Stimulated activated CD8-positive, alpha-beta memory T cell treated with anti-CD3 and anti-CD28 coated beads, Interleukin-15, amount 100 ng/mL, for 1 hour (primary cell): ENCODE data around the gene CRK.
A peak's percentile ranks its signal among the peaks of the same experiment; 100 is the strongest.

Experiments used
- DNase-seq: peaks from one replicate; pipeline ENCODE4 v3.0.0-alpha.2; 2020; ENCODE audit warnings: low read depth

The CRK gene

GRCh38 chr17:1486802-1487695, 31.0 kb upstream of the CRK start:
- peak; percentile 61 for DNase-seq

DNA sequence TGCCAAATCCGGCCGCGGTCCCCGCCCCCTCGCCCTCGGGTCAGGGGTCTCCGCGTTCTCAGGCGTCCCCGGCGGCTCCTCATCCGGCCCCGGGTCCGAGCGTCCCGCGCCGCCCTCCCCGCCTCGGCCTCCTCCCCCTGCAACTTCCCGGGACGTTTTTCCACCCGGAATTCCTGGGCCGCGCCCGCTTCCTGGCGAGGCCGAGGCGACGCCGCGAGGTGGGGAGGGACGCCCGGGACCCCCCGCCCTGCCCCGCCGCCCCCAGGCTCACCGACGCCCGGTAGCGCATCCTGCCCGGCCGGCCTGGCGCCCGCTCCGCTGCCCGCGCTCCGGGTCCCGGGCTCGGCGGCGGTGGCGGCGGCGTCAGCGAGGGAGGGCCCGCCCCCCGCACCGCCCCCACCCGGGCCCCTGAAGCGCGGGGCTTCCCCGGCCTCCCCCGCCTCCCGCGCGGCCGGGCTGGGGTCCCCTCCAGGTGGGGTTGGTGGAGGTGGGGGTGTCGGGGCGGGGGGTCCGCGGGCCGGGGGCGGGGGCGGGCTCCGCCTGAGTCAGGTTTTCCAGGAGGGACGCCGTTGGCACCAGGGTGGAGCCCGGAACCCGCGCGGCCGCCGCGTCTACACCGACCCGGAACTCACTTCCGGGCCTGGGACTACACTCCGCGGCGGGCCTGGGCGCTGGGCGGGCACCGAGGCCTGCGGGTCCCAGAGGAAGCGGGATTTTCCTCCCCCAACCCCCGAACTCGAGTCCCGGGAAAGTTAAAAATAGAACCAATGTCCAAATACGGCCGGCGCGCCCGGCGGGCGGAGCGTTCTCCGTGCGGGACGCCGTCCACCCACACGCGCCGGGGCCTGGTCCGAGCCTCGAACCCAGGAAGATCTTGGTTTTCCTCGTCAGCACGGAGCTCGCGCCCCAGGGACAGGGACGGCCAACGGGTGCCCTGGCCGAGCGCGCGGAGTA, 29.7 kb upstream of the CRK start:
- no peak for DNase-seq

GRCh38 chr17:1484676-1485422, 28.8 kb upstream of the CRK start:
- no peak for DNase-seq

DNA sequence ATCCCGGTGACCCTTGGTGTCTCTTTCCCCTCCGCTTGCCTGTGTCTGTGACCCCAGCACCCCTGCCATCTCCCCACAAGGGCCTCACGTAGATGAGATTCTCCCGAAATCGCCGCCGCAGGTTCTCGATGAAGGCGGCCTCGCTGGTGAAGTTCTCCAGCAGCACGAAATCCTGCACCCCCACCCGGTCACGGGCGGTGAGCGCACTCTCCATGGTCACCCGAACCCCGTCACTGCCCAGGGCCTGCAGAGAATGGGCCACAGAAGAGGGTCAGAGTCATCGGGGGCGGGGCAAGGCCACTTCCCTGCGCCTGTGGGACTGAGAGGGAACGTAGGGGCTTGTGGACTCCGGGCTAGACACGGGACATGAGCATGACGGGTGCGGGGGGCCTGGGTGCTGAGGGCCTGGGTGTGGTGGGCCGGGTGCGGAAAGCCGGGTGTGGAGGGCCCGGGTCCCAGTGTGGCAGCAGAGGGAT, 28.1 kb upstream of the CRK start:
- DNase-seq, result no peak

- DNase-seq, result no peak
Observed at GRCh38 chr17:1482680-1483079, 26.6 kb upstream of the CRK start.

DNA sequence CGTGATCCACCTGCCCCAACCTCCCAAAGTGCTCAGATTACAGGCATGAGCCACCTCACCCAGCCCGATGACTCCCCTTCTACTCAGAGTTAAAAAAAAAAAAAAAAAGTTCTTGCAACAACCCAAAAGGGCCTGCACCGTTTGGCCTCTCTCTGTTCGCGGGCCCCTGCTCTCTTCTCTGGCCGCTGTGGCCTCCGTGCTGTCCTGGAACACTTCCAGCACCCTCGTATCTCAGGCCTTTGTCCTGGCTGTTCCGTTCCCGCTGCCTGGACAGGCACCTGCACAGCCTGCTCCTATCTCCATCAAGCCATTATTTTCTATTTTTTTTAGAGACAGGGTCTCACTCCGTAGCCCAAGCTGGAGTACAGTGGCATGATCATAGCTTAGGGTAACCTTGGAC, 25.7 kb upstream of the CRK start:
- DNase-seq, result no peak

DNA sequence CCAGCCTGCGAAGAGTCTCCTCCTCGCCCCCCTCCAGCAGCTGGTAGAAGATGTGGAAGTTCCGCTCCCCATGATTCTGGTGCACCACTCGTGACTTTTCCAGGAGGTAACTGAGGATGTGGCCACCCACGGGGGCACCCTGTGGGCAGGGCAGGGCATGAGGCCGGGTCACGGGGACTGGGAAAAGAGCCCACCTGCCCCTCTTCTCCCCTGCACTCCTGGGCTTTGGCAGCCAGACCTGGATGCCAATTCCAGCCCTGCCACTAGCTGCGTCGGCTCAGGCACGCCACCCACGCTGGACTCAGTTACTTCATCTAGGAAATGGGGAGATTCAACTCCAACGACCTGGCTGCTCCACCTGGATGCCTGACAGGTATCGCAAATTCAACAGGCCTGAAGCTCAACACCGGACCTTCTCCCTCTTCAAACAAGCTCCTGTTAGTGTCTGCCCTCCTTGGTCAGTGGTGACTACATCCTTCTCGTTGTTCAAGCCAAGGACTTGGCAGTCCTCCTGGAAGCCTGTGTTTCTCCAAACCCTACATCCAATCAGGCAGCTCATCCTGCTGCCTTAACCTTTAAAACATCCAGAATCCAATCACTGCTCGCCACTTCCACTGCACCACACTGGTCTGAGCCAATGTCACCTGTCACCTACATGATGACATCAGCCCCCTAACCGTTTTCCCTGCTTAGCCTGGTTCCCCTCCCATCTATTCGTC, 24.9 kb upstream of the CRK start:
- DNase-seq, result no peak

- no peak for DNase-seq
Observed at GRCh38 chr17:1478418-1478817, 22.4 kb upstream of the CRK start.

GRCh38 chr17:1475321-1475854, 19.4 kb upstream of the CRK start:
- no peak for DNase-seq

DNA sequence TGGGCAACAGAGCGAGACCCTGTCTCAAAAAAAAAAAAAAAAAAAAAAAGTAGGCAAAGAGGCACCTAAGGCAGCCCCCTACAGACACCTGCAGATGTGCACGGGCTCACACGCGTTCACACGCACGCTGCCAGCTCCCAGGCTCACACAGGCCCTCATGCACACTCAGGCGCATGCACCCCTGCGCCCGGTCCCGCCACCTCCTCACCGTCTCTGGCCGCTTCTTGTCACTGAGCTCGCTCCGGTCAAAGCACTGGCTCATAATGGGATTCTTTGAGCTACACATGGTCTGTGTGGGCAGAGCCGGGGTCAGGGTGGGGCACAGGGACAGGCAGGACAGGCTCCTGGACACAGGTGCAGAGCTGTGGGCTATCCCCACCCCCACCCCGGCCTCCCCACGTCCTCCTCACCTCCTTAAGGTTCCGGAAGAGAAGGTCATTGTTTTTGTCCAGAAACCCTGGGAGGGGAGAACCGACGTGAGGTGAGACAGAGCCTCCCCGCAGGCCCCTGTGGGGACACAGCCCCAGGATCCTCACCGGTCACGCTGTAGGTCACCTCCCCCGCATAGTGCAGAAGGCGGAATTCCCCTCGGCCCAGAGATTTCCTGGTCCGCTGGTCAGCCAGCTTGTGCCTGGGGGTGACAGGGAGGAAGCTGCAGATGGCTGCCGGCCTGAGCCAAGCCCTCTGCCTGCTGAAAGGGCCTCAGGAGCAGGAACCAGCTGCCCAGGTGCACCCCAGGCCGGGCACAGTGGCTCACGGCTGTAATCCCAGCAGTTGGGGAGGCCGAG, 18.6 kb upstream of the CRK start:
- no peak for DNase-seq

- DNase-seq, result no peak
Observed at GRCh38 chr17:1473841-1474240, 17.8 kb upstream of the CRK start.

DNA sequence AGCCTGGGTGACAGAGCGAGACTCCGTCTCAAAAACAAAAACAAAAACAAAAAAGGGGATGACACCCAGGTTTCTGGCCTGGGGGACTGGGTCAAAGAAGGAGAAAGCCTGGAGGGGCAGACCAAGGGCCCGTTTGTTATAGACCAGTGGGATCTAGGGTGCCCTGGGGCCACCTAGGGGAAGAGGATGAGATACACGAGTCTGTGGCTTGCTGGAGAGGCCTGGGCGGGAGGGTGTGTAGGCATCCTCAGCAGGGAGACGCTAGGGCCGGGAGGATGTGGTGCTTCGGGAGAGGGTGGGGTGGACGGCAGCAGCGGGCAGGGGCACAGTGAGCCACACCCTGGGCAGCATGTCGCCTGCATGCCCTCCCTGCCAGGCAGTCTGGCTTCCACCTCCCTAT, 17.1 kb upstream of the CRK start:
- DNase-seq, result no peak

DNA sequence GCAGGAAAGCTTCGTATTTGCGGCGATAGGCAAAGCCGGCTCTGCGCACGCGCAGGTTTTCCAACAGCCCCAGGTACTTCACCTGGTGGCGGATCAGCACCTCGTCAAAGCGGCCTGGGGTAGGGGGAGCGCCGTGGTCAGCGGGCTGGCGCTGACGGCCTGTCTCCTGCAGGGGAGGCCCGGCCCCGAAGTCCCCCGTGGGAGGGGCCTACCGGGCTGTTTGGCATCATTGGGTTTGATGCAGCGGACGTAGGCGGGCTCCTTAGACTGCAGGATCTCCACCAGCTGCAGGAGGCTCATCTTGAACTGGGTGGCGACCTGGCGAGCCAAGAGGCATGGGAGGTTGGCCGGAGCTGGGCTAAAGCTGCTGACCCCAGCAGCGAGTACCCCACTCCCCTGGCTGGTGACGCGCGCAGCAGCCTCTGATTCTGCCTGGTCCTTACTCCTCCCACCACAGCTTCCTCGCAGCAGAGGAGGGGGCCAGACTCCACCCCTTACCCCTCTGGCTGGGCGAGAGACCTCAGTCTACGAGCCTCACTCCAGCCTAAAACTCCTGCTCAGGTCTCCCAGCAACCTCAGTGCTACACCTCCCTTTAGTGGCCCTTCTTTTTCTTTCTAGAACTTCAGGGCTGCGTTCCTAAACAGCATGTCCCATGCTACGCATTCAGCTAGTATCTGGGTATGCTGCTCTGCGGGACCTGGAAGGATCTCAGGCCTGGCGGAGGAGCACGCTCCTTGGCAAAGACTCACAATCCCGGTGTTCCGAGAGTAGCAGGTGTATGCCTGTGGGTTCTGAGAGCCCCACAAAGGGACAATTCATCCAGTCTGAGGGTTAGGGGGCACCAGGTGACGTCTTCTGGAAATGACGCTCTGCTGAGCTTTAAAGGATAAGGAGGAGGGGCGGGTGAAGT, 16.1 kb upstream of the CRK start:
- no peak for DNase-seq

- no peak for DNase-seq
Observed at GRCh38 chr17:1471490-1471889, 15.5 kb upstream of the CRK start.

GRCh38 chr17:1470755-1471462, 14.9 kb upstream of the CRK start:
- no peak for DNase-seq

GRCh38 chr17:1470071-1470754, 14.2 kb upstream of the CRK start:
- no peak for DNase-seq

GRCh38 chr17:1469231-1469852, 13.3 kb upstream of the CRK start:
- DNase-seq, result no peak
